Frontal cortex (tissue), 4 donors: ENCODE measurements around the gene SCN2B. TPM values are rescaled to one million over a fixed set of nuclear protein-coding genes. Genes with fewer than 3 reads are reported as not detected.

Experiments used
- DNase-seq, 2 donors: peaks; one replicate each; pipeline ENCODE4 v3.0.0; 2012; ENCODE audit warnings: low spot score in 2 of 2
- FAIRE-seq: peaks from 2 replicates; lab custom pipeline; 2012; peaks lifted over from hg19 to GRCh38; lab: Jason Lieb, UNC
- total RNA-seq: library from RNA; depleted of rRNA; stranded (reverse); fragments of >200 nt; gene quantifications from one replicate; pipeline ENCODE4 v1.2.3, GENCODE V29; 2014
- donor health status: control.
- donor health status: control.
- donor health status: control.

The SCN2B gene
- total RNA-seq, 1 donor from 2014 or later: 4.9 TPM

DNA sequence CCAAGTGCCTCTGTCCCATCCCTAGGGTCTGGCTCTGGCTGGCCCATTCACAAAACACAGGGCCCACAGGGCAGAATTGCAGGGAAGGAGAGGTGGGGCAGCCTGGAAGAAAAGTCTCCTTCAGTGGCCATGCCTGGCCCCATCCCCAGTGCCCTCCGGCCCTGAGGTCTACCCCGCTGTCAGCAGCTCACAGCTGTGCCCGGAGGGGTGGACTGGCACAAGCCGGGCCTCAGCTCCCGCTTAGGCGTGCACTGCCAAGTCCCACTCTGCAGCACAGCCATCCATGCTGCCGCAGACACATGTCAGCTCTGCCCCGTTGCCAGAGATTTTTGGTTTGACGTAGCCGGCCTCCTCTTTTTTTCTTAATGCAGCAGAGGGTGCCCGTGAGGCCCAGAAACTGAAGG, 3.9 kb upstream of the SCN2B start:
- FAIRE-seq (no peak), DNase-seq (peak; percentile 58 to 72)

DNA sequence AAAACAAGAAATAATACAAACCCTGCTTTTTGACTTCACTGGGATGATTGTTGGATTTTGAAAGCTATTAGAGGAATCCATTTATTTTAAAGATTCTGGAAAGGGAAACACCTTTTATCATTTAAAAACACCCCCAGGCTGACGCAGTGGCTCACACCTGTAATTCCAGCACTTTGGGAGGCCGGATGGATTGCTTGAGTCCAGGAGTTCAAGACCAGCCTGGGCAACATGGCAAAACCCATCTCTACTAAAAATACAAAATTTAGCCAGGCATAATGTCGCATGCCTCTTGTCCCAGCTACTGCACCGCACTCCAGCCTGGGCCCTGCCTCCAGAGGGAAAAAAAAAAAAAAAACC, 317 bp upstream of the SCN2B start:
- FAIRE-seq (no peak), DNase-seq (no peak)

DNA sequence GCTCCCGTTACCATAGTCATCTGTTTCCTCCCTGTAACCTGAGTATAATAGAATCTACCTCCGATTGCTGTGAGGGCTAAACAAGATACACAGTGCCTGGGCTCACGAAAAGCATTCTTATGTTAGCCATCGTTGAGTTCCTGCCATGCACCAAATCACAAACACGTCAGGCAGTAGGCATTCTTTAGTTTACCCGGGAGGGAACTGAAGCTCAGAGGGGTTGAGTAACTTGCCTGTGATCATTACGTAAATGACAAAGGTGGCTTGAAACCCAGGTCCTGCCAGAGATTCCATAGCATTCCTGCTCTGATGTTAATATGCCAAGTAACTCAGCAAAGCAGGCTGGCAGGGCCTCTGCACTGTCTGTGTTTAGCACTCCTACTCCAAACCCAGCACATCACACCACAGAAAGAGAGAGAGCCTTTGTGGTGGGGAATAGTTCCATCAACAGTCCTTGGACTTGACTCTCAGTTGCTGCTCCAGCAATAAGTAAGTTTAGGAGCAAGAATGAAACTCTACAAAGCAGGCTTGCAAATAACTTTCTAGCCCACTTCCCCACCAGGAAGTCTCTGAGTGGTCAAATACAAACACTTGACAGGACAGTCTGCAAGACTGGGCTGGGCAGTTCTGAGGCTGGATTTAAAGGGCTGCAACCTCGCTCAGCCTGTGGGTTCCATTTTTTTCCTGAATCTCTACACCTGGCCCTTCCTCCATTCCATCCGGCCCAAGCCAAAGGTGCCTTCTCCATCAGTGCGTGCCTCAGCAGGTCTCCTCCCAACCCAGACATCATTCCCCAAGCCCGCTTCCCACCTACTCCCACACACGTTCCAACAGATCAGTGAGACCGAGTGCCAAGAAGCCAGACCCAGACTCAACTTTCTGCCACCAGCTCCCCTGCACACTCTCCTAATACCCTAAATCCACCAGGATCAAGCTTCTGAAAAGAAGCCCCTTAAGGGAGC, 1.1 kb downstream of the SCN2B start:
- peak in 1 of 2 donors; percentile 10 for DNase-seq

DNA sequence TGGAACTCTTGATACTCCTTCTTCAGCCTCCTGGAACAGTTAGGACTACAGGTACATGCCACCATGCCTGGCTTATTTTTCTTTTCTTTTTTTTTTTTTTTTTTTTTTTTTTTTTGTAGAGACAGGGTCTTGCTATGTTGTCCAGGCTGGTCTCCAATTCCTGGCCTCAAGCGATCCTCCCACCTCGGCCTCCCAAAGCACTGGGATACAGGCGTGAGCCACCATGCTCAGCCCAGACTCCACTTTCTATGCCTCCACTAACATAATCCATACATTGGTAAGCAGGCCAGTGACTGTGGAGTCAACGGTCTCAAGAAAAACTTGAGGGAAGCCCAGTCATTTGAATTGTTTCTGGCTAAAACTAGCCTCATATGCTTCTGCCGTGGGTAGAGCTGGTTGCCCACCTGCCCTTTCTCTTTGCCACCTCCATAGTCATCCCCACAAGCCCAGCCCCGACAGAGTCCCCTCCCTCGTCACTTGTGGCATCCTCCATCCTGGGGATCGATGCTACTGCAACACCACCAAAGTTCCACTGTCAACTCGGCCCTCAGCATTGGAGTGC, 2.4 kb downstream of the SCN2B start:
- FAIRE-seq (no peak), DNase-seq (no peak)

More for the DNA sequence above, 1.1 kb downstream of the SCN2B start:
- FAIRE-seq: no peak

DNA sequence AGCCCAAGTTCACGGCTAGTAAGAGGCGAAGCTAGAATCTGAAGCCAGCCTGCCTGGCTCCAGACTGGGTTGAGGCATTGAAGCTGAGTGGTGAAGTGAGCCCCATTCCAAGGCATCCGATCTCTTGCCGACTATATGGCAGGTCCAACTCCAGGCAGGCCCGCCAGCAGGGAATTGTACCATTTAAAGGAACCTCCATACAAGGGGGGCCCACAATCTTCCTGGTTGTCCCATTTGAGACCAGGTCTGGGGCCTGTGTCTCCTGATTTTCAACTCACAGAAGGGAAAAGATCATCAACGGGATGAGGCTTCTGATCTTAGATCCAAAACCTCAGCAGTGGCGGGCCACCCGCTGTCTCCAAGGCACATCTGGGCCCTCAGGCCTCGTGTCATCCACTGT, 4.1 kb downstream of the SCN2B start:
- DNase-seq (no peak), FAIRE-seq (no peak)

DNA sequence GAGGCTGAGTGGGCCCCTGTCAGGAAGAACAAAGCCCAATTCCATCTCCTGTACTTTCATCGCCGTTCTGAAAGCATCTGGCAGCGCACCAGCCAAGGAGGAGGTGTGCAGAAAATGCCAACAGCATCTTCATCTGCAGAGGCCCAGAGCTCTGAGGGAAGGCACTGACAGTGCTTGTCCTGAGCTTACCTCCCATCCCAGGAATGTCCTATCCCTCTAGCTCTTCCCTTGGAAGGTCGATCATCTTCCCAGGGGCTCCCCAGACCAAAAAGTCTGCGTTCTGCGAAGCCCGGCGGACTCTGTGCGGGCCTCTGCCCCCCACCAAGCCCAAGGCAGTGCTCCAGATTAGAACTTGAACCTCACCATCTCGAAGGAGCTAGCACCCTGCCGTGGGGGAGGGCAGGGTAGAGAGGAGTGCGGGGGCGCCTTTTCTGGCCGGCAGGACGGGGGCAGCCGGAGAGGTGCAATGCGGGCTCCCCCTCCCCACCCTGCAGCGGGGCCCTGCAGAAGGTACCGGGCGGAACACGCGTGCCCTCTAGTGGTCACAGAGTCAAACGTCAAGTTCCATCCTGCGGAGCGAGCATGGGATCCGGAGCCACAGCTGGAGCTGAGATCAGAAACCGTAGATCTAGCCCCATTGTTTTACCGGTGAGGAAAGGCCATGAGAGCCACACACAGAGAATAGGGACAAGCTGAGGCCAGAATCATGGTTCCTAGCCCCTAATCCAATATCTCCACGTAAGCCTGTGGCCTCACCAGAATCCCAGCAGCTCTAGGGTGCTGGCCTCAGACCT, 5.0 kb downstream of the SCN2B start:
- FAIRE-seq: no peak
- peak; percentile 74 to 89 for DNase-seq

DNA sequence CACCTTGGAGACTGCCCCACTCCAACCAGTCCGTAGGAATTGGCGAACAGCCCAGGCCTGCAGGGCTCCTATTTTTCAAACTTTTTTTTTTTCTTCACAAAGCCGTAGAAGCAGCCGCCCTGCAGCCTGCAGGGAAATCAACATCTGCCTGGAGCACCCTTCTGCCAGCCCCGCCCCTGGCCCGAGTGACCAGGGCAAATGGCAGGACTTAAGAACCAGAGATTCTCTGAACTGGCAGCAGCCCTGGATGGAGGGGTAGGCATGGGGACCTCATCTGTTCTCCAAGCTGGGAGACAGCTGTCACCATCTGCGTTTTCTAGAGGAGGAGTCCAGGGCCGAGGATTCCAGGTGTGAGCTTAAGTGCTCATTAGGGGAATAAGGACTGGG, 5.6 kb downstream of the SCN2B start:
- no peak for DNase-seq
- FAIRE-seq: no peak

DNA sequence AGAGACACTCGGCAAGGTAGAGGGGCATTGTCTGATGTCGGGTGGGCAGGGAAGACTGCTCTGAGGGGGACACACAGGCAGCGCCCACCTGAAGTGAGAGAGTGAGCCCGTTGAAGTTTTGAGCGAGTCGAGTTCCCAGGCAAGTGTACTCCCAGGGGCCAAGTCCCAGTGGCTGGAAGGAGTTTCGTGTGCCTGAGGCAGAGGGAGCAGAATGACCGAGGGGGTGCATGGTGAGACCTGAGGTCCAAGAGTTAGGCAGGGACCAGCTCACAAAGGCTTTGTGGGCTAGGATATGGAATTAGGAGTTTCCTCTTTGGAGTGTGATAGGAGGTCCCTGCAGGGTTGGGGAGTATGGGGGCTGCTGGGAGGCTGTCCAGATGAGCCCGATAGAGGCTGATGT, 6.2 kb downstream of the SCN2B start:
- FAIRE-seq (no peak), DNase-seq (no peak)

DNA sequence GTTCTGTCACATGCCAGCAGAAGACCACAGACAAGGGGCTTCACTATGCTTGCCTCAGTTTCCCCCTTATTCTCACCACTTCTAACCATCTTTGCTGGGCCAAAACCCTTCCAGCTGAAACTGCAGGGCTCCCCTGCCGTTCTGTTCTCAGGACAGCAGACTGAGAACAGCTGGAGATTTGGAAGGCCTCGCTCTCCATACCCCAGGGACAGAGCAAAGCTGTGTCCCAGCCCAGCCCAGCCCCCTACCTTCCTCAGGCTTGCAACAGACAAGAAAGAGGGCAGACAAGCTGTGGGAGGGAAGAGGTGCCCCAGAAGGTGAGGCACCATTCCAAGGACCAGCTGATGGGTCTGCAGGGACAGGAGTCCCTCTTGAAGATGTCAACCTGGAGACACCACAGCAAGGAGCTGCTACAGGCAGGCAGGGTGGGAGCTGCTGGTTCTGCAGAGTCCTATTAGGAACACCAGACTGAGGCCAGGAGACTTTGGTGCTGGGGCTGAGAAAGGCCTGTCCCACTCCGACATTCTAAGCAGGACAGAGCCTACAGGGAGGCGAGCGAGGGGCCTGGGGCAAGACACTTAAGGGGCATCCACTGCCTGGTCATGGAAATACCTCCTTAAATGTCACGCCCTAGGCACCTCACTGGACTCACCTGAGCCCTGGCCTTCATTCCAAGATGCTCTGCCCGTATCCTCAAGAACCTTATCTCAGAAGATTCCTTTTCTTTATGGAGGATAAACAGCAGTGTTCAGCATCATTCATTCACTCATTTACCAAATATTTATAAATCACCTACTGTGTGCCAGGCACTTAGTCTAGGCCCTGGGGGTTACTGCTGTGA, 6.9 kb downstream of the SCN2B start:
- FAIRE-seq: no peak
- no peak for DNase-seq

DNA sequence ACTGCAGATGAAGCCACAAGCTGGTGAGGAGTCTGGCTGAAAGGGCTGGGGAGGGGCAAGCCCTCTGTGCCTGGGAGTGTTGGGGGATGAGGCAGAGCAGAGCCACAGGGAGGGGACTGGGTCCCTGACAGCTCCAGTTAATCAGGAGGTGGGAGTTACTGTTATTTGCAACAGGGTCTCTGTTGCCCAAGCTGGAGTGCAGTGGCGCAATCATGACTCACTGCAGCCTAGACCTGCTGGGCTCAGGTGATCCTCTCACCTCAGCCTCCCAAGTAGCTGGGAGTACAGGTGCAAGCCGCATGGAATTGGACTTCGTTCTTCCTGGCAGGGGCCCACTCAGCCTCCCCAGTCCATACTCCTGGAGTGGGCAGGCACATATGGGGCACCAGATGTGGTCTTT, 7.7 kb downstream of the SCN2B start:
- no peak for FAIRE-seq

DNA sequence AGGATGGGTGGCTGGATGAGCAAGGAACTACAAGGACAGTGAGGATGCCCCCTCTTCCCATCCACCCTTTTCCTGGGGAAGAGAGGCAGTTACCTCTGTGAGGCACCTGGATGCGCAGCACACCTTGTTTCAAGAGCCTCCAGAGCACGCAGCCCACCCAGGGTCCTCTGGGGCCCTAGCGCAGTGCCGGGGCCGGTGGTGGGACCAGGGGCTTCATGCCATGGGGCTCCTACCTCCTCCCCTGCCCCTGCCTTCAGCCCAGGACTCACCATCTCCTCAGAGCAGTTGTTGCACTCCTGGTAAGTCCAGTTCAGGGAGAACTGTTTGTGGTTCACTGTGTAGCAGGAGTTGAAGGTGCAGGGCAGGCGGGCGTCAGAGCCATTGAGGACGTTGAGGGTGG, 8.1 kb downstream of the SCN2B start:
- DNase-seq: no peak
- no peak for FAIRE-seq

More for the DNA sequence above, 7.7 kb downstream of the SCN2B start:
- no peak for DNase-seq

DNA sequence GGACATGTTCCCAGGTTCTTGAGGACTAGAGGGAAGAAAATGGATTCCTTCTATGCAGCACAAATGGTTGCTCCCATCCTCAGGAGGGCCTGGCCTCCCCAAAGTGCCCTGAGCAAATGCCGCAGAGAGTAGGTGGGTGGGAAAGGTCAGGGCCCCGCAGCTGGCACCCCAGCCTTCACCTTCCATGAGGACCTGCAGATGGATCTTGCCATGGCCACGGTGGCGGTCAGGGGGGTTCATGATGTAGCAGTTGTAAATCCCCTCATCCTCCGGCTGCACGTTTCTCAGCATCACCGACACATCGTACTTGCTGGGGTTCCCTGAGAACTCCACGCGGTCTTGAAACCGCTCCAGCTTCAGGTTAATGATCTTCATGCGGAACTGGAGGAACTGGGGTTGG, 8.5 kb downstream of the SCN2B start:
- DNase-seq (no peak), FAIRE-seq (no peak)

DNA sequence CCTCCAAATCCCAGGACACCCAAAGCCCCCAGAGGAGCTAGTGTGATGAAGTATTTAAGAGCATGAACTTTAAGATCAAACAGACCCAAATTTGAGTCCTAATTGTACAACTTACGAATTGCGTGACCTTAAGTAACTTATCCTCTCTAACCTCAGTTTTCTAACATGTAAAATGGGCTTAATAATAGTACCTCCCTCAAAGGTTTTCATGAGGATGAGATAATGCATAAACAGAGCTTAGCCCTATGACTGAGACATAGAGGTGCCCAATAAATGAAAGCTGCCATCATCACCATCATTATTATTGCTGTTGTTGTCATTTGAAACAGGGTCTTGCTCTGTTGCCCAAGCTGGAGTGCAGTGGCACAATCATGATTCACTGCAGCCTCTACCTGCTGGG, 9.2 kb downstream of the SCN2B start:
- DNase-seq (no peak), FAIRE-seq (no peak)

DNA sequence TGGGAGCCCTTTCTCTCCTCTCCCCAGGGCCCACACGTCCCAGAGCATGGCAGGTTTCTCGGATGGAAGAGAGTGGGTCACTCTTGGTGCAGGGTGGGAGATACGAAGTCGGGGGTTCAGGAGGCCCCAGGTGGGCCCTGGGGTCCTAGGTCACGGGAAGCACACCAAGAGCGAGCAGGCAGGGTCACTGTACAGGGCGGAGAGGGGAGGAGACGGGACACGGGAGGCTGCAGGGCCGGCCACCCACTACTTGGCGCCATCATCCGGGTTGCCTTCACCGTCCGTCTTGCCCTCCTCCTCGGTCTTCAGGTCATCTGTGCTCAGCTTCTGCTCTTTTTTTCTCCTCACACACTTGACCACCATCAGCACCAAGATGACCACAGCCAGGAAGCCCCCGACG, 9.8 kb downstream of the SCN2B start:
- FAIRE-seq (no peak), DNase-seq (no peak)

DNA sequence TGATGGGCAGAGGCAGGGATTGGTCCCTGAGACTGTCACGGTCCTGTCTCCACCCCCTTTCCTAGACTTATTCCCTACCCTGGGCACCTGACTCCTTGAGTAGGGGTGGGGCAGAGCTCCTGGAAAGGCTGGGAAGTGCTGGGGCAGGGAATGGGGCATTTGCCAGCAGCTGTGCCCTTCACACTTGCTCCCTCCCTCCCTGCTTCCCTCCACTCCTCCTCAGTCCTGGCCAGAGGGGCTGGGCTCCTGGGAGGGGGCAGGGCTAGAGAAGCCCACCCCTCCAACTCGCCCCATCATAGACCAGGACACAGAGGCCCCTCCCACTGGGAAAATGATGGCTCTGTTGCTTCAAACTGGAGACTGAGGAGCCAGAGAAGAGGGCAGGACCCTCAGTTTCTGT, 11.6 kb downstream of the SCN2B start:
- no peak for FAIRE-seq
- DNase-seq: no peak

DNA sequence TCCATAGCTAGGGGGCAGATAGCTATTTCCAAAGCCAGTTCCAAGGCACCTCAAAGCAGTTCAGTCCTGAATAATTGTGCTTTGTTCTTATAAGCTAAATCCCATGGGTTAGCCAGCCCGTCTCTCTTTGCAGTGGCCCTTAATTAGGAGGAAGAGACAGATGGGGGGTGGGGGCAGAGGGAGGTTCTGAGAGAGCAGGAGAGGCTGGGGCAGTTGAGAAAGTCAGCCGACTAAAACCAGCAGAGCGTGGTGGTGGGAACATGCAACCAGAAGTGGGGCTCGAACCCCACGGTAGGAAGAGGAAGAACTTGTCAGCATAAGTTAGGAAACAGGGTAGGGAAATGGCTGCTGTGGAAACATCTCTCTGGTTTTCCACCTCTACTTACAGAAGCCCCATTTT, 12.9 kb downstream of the SCN2B start:
- FAIRE-seq: no peak

DNA sequence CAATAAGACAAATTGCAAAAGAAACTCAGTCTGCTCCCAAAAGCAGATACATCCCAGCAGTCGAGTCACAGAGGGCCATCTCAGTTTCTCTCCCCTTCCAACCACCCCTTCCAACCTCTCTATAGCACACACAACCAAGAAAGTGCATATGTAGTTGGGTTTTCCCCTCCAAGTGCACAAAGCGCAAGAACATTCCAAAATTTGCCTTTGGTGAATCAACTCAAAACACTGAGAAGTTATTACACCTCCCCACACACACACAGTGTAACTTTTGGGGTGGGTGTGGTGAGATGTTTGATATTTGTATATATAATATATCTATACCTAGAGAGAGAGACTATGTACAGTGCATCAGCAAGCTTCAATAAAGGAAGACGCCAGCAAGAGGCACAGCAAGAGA, 13.6 kb downstream of the SCN2B start:
- no peak for FAIRE-seq
- no peak for DNase-seq

More for the DNA sequence above, 12.9 kb downstream of the SCN2B start:
- no peak for DNase-seq

DNA sequence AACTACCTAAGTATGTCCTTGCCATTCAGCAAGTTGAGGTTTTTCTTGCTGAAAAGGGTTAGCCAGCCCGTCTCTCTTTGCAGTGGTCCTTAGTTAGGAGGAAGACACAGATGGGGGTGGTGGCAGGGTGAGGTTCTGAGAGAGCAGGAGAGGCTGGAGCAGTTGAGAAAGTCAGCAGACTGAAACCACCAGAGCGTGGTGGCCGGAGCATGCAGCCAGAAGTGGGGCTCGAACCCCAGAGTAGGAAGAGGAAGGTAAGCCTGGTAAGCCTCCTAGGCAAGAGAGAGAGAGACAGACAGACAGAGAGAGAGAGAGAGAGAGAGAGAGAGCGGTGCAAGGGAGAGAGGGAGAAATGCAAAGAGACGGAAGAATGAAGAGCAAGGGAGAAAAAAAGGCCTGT, 14.7 kb downstream of the SCN2B start:
- FAIRE-seq (no peak), DNase-seq (no peak)

DNA sequence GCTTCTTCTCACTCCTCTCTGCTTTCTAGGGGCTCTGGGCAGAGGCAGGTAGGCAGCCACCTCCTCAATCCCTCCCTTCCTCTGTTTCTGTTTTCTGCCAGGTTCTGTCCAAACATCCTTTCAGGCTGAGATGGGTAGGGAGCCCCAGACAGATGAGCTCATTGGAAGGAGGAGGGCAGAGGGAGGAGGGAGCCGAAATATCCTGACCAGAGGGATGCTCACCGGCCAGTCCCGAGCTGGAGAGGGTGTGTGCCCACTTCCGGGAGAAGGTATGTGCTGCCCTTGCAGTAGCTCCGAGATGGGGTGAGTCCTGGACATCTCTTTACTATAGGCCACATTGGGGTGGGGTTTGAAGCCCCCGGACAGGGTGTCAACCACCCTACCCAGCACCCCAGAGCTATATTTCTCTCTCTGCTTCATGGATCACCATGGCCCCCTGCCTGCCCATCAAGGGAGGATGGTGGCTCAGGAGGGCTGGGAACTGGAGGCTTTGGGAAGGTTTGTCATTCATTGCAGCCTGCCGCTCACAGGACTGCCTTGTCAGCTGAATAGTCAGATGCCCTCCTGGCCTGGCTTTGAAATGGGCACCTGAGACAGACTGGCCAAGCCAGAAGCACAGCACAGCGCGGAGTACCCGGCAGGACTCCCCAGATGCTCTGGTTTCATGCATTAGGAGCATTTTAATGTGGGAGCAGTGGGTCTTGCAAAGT, 19.1 kb downstream of the SCN2B start:
- FAIRE-seq (no peak), DNase-seq (no peak)
